Spleen (tissue), 11 donors: ENCODE data around the gene GPT2. TPM values are rescaled to one million over a fixed set of nuclear protein-coding genes. Genes with fewer than 3 reads are reported as not detected.

Source experiments
- DNase-seq: peaks from one replicate; pipeline ENCODE4 v3.0.0-alpha.2; 2020
- H3K27ac ChIP-seq, 8 donors: fragments of 200-600 bp; sonication (generic) in 7 of 8; 1 replicate in 4 of 8; 2 replicates in 4 of 8; pipeline versions ENCODE4 v1.5.0 to v1.8.0; 2016 to 2021; ENCODE audit warnings: inconsistent platforms in 4 of 8, mild to moderate bottlenecking in 4 of 8, moderate library complexity in 1 of 8
- H3K27me3 ChIP-seq, 7 donors: fragments of 200-600 bp; sonication (generic) in 6 of 7; replicated peaks in 1 of 7; 1 replicate in 4 of 7; 2 replicates in 3 of 7; pipeline versions ENCODE4 v1.5.0 to v1.8.0; 2016 to 2021; ENCODE audit warnings: inconsistent platforms in 3 of 7, mild to moderate bottlenecking in 1 of 7
- H3K36me3 ChIP-seq, 6 donors: fragments of 200-600 bp; sonication (generic) in 5 of 6; 1 replicate in 4 of 6; 2 replicates in 2 of 6; pipeline versions ENCODE4 v1.5.0 to v1.8.0; 2016 to 2021; ENCODE audit warnings: inconsistent platforms in 2 of 6
- H3K4me1 ChIP-seq, 6 donors: fragments of 200-600 bp; sonication (generic) in 5 of 6; 1 replicate in 3 of 6; 2 replicates in 3 of 6; pipeline versions ENCODE4 v1.5.0 to v1.8.0; 2016 to 2021; ENCODE audit warnings: inconsistent platforms in 3 of 6
- H3K4me3 ChIP-seq, 8 donors: fragments of 200-600 bp; sonication (generic) in 7 of 8; 1 replicate in 4 of 8; 2 replicates in 4 of 8; pipeline versions ENCODE4 v1.5.0 to v1.8.0; 2016 to 2021; ENCODE audit warnings: inconsistent platforms in 4 of 8, mild to moderate bottlenecking in 4 of 8, moderate library complexity in 2 of 8
- H3K9me3 ChIP-seq, 8 donors: fragments of 200-600 bp; sonication (generic) in 7 of 8; 1 replicate in 4 of 8; 2 replicates in 4 of 8; pipeline versions ENCODE4 v1.5.0 to v1.8.0; 2016 to 2021; ENCODE audit warnings: inconsistent platforms in 4 of 8
- POLR2A ChIP-seq, 3 donors: fragments of 450-650 bp; IDR thresholded peaks; one replicate each; pipeline ENCODE4 v1.5.1; 2017; ENCODE audit warnings: antibody characterized with exemption in 3 of 3, mild to moderate bottlenecking in 1 of 3
- POLR2AphosphoS5 ChIP-seq, 3 donors: sonication (generic); formaldehyde crosslinking; IDR thresholded peaks; one replicate each; pipeline ENCODE4 v1.5.1; 2017; ENCODE audit warnings: antibody characterized with exemption in 3 of 3
- WGBS, 5 donors: extraction: QIAGEN DNeasy Blood & Tissue Kit in 3 of 5; methylation state at CpG; one replicate each; pipeline versions ENCODE4 v1.1.5 to v1.1.7; 2013 to 2018; 5-methylcytosine and 5-hydroxymethylcytosine counted together
- intact Hi-C: fragments of 100-400 bp; cut with DNase I; formaldehyde crosslinking; loops from one replicate; pipeline ENCODE4 v1.15.0; 2023; ENCODE audit warnings: low total_unique reads
- polyA plus RNA-seq, 3 donors: library from polyadenylated mRNA; stranded (reverse); fragments of 200-250 nt; gene quantifications; one replicate each; pipeline ENCODE4 v1.2.1, GENCODE V29; 2013
- total RNA-seq, 7 donors: library from RNA; depleted of rRNA in 3 of 7; stranded (reverse); fragments of >200 nt in 3 of 7; fragmentation: NEBNext Ultra II Directional in 4 of 7; extraction: Animal tissue kit (Norgen Biotek cat#: 25700) in 4 of 7; gene quantifications; one replicate each; pipeline versions ENCODE4 v1.1.0 to v1.2.1, GENCODE V29; 2016 to 2021
- TF ChIP-seq, protein P1 (sequence below), 11 experiments: fragments of 200-600 bp in 7 of 11; fragments of 450-650 bp in 4 of 11; sonication (generic) in 4 of 11; IDR thresholded peaks in 8 of 11; conservative IDR thresholded peaks in 3 of 11; 1 replicate in 7 of 11; 2 replicates in 4 of 11; pipeline versions ENCODE4 v1.4.0 to v1.8.0; 2016 to 2021; ENCODE audit warnings: antibody characterized with exemption in 11 of 11, inconsistent platforms in 4 of 11, mild to moderate bottlenecking in 1 of 11
- donor health status: healthy with polysubstance abuse.
- donor health status: DM: no; HTN: no; CAD: no; lungs with moderate emphysema.
- donor health status: DM: no; HTN: no; CAD: no.
- donor health status: Bipolar disorder and iron deficiency.
- donor health status: healthy.
- donor health status: DM: no; HTN: no; CAD: no.
- donor health status: DM: yes; HTN: yes; CAD: no.

Gene GPT2
- total and polyA plus RNA-seq, 10 donors, result 3.1 to 9.2 (median 4.9) TPM

DNA sequence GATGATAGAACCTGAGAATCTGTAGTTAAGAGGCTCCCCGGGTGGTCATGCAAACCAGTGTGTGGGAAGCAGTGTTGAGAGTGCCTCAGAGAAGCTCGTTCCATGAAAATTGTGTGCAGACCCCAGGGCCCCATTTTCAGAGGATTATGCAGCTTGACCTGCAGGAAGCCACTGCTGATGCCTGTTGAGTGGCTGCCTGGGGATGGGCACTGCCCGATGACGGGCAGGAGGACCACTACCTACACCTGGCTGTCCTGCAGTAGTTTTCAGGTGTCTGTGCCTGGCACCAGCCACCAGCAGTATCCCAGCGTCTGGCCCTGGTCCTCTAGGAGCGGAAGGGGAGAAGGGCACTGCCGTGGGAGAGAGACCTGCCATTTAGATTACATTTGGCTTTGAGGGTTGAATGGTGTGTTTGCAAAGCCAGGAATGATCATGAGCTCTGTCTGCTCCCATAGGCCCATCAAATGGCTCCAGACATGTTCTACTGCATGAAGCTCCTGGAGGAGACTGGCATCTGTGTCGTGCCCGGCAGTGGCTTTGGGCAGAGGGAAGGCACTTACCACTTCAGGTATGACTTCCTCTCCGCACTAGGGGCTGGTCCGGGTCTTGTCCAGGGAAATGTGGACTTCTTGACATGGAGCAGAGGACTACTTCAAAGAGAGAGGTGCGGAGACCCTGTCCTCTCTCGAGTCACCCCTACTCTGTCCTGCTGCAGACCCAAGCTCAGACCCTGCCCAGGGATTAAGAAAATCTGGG is 42.5 kb downstream of the GPT2 start:
- DNase-seq, result no peak
- 90 to 95% (median 93%) methylated on average over 10 to 13 of the region's 13 CpGs for WGBS, 5 donors

DNA sequence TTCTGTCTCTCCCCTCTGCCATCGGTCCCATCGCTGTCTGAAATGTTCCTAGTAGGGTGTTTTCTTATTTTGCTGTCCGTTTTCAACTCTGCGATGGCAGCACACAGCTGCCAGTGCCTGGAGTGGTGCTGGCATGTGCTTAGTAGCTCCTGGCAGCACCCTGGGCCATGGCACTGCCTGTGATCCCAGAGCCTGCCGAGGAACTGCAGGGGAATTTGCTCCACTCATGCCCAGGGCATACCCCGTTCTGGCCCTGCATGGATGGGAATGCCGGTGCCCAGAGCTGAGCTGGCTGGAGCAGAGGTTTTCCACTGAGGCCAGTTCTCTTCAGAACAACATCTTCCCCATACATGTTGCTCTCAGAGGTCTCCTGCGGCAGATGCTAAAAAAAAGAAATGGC is 43.1 kb downstream of the GPT2 start:
- TF ChIP-seq, protein P1, sequence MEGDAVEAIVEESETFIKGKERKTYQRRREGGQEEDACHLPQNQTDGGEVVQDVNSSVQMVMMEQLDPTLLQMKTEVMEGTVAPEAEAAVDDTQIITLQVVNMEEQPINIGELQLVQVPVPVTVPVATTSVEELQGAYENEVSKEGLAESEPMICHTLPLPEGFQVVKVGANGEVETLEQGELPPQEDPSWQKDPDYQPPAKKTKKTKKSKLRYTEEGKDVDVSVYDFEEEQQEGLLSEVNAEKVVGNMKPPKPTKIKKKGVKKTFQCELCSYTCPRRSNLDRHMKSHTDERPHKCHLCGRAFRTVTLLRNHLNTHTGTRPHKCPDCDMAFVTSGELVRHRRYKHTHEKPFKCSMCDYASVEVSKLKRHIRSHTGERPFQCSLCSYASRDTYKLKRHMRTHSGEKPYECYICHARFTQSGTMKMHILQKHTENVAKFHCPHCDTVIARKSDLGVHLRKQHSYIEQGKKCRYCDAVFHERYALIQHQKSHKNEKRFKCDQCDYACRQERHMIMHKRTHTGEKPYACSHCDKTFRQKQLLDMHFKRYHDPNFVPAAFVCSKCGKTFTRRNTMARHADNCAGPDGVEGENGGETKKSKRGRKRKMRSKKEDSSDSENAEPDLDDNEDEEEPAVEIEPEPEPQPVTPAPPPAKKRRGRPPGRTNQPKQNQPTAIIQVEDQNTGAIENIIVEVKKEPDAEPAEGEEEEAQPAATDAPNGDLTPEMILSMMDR (IDR thresholded peaks at IDR 0.05 in 8 of 11, conservative IDR thresholded peaks at IDR 0.05 in 3 of 11), result no peak
- TF ChIP-seq POLR2A (IDR thresholded peaks at IDR 0.05), result no peak
- TF ChIP-seq POLR2AphosphoS5 (IDR thresholded peaks at IDR 0.05), result no peak
- Histone ChIP-seq H3K4me1 (peaks cover 3 to 12% (median 9%) of the 10 kb centered on the region in 6 donors), H3K27me3 (no peaks in the 10 kb centered on the region), H3K9me3 (no peaks in the 10 kb centered on the region), H3K36me3 (peaks cover 0 to 60% (median 11%) of the 10 kb centered on the region in 6 donors), H3K27ac (no peak overlapping the region), H3K4me3 (no peak overlapping the region)
- DNase-seq, result no peak
- WGBS, 5 donors, result 92 to 98% (median 93%) methylated on average over 8 of the region's 8 CpGs
- intact Hi-C loops, result no loop called here

More for the DNA sequence above, 42.5 kb downstream of the GPT2 start:
- intact Hi-C loops, result no loop called here
- H3K27ac ChIP-seq, result no peak overlapping the region
- H3K9me3 ChIP-seq, result no peaks in the 10 kb centered on the region
- H3K4me3 ChIP-seq, result no peak overlapping the region
- peaks cover 0 to 66% (median 11%) of the 10 kb centered on the region in 6 donors for H3K36me3 ChIP-seq
- H3K27me3 ChIP-seq, result no peaks in the 10 kb centered on the region
- peaks cover 3 to 12% (median 9%) of the 10 kb centered on the region in 6 donors for H3K4me1 ChIP-seq
- TF ChIP-seq POLR2A (IDR thresholded peaks at IDR 0.05) (no peak), POLR2AphosphoS5 (IDR thresholded peaks at IDR 0.05) (no peak)
- TF ChIP-seq, protein P1 (IDR thresholded peaks at IDR 0.05 in 8 of 11, conservative IDR thresholded peaks at IDR 0.05 in 3 of 11), result no peak

DNA sequence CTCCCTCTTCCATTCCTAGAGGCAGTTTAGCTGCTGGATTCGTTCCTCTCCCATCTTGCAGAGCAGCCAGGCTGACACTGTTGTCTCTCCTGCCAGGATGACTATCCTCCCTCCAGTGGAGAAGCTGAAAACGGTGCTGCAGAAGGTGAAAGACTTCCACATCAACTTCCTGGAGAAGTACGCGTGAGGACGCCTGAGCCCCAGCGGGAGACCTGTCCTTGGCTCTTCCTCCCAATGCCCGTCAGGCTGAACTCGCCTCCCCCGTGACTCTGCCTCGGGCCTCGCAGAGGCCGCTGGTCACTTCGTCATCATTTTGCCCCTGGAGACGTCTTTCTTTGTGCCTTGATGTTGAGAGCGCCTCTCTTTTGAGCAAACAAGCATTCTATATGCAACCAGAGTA is 44.6 kb downstream of the GPT2 start:
- Histone ChIP-seq H3K9me3 (no peaks in the 10 kb centered on the region), H3K36me3 (peaks cover 0 to 45% (median 4%) of the 10 kb centered on the region in 6 donors), H3K27ac (no peak overlapping the region), H3K4me3 (no peak overlapping the region), H3K4me1 (peaks cover 3 to 18% (median 11%) of the 10 kb centered on the region in 6 donors), H3K27me3 (no peaks in the 10 kb centered on the region)
- whole genome bisulfite sequencing, 5 donors, result 70 to 81% (median 75%) methylated on average over 15 of the region's 15 CpGs
- no peak for TF ChIP-seq POLR2A (IDR thresholded peaks at IDR 0.05)
- TF ChIP-seq, protein P1 (IDR thresholded peaks at IDR 0.05 in 8 of 11, conservative IDR thresholded peaks at IDR 0.05 in 3 of 11), result no peak
- TF ChIP-seq POLR2AphosphoS5 (IDR thresholded peaks at IDR 0.05), result no peak
- intact Hi-C loops, result no loop called here
- DNase-seq, result no peak
